Inflammatory macrophage treated with lipopolysaccharide for 1 hour (primary cell): ENCODE data around the gene NOS1.
"Not testable (repeated sequence)": the region's sequence is repeated elsewhere in the genome, so short reads cannot be mapped to it uniquely, and the experiment has no call there.

Source experiments
- DNase-seq, 2 donors: peaks; one replicate each; pipeline ENCODE4 v3.0.0-alpha.2; 2020 to 2022

Gene NOS1

DNA sequence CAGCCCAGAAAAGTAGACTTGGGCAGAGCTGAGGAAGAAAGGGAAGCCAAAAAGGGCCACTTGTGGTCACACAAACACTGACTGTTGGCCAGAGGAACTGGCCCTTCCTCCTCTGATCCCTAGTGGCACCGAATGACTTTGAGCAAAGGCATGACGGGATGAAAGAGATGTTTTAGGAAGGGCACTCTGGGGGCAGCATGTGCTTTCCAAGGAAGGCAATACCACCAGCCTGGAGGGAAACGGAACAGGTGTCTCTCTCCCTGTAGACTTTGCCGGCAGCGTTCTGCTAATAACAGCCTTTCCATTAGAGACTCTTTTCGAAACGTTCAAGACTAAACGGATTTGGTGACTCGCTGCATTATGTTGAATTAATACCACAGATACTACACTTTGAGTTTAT, 158.9 kb downstream of the NOS1 start:
- DNase-seq = no peak

DNA sequence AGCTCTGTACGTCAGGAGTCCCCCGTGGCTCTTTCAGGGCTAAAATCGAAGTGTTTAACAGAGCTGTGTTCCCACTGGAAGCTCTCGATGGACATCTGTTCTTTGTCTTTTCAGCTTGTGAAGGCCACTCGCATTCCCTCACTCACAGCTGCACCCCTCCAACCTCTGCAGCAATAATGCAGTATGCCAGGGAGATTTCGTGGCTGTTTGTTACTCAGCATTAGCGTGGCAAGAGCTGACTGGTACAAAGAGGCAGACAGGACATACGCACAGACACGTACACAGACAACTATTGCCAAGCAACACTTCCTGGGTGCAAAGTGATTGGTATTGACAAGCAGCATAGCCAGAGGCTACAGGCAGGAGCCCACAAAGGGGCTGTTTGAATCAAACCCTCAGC, 159.4 kb downstream of the NOS1 start:
- DNase-seq = no peak

DNA sequence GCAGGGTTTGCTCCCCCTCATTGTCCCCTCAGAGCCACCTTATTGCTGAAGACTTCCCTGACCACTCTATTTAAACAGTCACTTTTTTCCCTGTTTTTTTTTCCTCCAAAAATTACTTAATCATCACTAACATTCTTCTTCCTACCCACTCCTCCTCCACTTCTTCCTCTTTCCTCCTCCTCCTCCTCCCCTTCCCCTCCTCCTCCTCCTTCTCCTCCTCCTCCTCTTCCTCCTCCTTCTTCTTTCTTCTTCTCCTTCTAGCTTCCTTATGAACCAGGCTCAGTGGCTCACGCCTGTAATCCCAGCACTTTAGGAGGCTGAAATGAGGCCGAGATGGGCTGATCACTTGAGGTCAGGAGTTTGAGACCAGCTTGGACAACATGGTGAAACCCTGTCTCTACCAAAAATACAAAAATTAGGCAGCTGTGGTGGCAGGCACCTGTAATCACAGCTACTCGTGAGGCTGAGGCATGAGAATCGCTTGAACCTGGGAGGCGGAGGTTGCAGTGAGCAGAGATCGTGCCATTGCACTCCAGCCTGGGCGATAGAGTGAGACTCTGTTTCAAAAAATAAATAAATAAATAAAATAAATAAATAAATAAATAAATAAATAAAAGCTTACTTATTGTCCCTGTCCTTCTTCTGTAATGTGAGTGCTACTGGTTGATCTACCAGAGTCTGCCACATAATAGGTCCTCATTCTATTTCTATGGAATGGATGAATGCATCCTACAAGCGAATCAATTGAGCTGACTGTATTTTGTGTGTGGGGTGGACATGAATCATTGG, 161.3 kb downstream of the NOS1 start:
- DNase-seq = not testable (repeated sequence)

DNA sequence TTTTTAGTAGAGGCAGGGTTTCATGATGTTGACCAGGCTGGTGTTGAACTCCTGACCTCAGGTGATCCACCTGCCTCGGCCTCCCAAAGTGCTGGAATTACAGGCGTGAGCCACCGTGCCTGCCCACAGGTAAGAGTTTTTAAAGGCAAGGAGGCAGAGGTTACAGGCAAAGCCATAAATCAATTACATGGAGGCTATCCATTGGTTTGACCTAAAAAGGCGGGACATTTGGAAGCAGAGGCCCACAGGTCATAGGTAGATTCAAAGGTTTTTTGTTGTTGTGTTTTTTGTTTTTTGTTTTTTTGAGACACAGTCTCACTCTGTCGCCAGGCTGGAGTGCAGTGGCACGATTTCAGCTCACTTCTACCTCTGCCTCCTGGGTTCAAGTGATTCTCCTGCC, 165.1 kb downstream of the NOS1 start:
- not testable (repeated sequence) for DNase-seq

DNA sequence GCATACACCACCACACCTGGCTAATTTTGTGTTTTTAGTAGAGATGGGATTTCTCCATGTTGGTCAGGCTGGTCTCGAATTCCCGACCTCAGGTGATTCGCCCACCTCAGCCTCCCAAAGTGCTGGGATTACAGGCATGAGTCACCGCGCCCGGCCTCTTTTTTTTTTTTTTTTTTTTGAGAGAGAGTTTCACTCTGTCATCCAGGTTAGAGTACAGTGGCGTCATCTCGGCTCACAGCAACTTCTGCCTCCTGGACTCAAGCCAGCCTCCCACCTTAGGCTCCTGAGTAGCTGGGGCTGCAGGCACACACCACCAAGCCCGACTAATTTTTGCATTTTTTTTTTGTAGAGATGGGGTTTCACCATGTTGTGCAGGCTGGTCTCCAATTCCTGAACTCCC, 166.4 kb downstream of the NOS1 start:
- not testable (repeated sequence) for DNase-seq

DNA sequence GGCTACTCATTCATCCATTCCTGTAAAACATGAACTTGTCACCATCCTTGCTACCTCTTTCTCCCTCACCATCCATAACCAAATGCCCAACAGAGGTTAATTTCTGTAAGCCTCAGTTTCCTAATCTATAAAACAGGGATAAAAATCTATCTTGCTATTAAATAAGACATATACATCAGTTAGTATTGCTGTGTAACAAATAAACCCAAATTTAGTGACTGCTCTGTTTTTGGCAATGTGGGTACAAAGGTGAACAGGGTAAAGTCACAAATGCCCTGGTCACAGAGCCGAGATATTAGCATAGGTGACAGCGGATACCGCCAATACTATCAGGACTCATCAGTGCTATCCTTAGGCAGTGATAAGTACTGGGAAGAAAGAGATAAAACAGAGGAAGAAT, 167.5 kb downstream of the NOS1 start:
- no peak for DNase-seq

DNA sequence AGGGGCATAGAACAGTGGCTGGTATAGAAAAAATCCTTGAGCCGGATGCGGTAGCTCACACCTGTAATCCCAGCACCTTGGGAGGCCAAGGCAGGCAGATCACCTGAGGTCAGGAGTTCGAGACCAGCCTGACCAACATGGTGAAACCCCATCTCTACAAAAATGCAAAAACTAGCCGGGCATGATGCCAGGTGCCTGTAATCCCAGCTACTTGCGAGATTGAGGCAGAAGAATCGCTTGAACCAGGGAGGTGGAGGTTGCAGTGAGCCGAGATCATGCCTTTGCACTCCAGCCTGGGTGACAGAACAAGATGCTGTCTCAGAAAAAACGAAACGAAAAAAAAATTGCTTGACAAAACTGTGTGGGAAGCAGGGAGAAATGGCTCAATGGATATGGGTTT, 168.8 kb downstream of the NOS1 start:
- not testable (repeated sequence) for DNase-seq

DNA sequence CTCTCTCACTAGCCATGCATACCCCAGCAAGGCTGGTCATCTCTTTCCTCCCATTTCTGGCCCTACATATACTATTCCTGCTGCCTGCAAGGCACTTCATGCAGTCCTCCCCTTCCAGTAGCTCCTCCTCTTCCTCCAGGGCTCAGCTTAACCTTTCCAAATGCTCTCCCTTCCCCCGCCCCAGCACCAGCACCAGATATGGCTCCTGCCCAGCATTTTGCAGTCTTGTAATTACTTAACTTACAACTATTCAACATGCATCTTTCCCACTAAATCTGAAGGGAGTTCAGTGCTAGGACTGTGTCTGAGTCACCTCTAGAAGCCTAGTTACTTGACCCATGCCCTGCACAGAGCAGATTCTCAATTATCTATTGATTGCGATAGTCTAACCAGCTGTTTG, 169.4 kb downstream of the NOS1 start:
- DNase-seq = no peak

DNA sequence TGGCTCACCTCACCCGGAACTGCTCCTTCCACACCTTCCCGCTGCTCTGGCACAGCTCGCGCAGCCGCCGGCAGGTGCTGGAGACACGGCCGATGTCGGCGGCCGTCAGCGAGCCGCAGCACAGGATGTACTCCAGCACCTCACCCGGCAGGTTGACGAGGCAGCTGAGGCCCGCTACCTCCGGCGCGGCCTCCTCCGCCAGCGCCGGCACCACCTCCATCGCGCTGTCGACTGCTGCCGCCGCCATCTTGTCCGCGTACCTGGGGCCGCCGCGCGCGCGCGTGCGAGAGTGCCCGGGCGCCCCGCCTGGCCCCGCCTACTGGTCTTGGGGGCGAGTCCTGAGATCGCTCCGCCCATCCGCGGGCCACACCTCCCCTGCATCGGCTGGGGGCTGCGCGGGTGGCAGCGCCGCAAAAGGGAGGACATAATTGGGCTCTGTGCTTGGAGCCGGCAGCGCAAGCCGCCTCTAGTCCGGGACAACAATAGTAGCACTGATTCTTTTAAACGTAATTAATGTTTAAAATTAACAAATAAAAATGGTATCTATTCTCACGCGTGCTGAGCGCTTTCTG, 171.1 kb downstream of the NOS1 start, which contains the start of gene FBXO21:
TSS of gene FBXO21 (minus strand) at position 261 of the 572 bp plus-strand sequence. CDS start at position 247, 14 bp downstream.
- peak; percentile 68 to 86 for DNase-seq

DNA sequence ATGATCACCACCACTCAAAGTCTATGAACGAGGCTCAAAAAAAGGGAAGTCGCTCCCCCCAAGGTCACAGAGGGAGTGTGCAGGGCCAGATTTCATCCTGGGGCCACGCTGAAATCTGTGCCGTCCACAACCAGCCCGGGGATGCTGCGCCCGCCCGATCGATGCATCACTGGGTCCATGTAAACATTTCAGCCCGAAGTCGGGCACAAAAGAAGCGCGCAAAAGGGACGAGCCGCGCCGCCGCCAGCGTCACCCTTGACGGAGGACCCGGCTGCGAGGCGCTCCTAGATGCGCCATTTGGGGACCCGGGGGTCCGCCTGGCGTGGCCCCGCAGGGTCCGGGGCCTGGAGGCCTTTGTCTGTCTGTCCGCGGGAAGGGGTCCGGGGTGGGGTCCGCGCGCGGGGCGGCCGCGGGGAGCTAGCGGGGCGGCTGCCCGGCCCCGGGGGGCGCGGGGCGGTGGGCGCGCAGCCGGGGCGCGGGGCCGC, 171.7 kb downstream of the NOS1 start:
- DNase-seq = peak; percentile 3 to 7

DNA sequence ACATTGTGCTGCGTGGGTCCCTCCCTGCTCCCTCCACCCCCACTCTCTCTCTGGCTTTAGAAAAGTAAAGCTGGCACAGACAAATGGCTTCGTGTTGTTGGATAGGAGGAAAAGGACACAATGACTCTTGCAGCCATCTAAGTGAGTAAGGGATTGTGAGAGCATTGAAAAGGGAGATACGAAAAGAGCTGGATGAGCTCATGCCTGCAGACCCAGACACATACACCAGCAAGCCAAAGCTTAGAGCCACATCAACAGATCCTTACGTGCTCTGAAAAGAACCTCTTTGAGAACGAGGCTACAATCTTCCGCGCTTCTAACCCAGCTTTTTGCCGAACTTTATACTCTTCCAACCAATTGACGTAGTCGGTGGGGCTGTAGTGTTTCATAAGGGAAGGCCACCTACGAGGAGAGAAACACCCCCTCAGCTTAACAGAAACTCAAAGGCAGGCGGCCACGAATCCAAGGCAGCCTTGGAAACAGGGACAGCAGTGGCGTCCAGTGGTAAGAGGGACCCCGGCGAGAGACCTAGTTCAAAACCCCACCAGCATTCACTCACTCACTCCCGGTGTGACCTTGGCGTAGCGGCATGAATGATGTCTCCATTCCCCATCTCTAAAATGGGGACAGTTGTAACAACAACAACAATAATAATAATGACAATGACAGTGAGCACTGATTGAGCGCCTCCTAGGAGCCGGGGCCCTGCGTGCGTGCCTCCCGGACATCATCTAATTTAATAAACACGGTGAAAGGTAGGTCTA, 172.3 kb downstream of the NOS1 start:
- no peak for DNase-seq

DNA sequence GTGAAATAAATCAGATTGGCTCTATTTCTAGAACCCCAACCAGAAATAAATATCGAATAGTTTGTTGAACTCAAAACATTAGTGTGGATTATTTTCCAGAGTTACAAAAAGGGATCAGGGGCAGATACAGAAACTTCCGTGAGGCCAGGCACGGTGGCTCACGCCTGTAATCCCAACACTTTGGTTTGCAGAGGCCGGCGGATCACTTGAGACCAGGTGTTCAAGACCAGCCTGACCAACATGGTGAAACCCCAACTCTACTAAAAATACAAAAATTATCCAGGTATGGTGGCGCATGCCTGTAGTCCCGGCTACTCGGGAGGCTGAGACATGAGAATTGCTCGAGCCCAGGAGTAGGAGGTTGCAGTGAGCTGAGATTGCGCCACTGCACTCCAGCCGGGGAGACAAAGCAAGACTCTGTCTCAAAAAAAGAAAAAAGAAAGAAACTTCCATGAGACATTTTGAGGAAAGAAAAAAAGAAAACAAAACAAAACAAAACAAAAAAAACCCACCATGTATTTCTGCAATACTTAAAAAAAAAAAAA, 173.2 kb downstream of the NOS1 start:
- no peak for DNase-seq

DNA sequence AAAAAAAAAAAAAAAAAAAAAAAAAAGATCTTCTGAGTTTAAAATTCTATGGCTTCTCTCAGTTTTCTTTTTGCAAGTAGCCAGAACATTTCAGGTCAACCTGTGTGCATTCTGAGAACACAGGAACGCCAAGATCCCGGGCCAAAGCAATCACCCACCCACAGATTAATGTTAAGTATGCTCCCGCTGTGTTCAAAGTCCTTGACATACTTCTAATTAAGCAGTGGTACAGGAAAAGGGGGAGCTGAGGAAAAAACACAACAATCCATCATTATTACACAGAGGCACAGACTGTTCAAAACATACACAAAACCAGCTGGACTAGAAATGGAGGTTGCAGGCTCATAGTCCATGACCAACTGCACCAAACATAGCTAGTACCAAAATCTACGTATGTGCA, 174.0 kb downstream of the NOS1 start:
- DNase-seq = no peak

DNA sequence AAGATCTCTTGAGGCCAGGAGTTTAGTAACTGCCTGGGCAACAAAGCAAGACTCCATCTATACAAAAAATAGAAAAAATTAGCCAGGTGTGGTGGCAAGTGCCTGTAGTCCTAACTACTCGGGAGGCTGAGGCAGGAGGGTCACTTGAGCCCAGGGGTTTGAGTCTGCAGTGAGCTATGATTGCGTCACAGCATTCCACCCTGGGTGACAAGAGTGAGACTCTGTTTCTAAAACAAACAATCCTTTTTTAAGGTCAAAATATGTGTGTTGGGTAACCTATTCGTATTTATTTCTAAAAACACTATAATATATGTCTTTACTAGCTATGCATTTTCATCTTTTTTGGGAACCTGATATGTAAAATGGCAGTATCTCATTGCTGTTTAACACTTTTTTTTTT, 178.6 kb downstream of the NOS1 start:
- DNase-seq = no peak

DNA sequence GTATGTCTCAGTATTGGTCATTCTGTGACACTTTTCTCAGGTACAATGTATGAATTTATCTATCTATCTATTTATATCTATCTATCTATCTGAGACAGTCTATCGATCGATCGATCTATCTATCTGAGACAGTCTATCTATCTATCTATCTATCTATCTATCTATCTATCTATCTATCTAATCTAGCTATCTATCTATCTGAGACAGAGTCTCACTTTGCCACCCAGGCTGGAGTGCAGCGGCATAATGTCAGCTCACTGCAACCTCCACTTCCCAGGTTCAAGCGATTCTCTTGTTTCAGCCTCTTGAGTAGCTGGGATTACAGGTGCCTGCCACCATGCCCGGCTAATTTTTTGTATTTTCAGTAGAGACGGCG, 180.0 kb downstream of the NOS1 start:
- not testable (repeated sequence) for DNase-seq

DNA sequence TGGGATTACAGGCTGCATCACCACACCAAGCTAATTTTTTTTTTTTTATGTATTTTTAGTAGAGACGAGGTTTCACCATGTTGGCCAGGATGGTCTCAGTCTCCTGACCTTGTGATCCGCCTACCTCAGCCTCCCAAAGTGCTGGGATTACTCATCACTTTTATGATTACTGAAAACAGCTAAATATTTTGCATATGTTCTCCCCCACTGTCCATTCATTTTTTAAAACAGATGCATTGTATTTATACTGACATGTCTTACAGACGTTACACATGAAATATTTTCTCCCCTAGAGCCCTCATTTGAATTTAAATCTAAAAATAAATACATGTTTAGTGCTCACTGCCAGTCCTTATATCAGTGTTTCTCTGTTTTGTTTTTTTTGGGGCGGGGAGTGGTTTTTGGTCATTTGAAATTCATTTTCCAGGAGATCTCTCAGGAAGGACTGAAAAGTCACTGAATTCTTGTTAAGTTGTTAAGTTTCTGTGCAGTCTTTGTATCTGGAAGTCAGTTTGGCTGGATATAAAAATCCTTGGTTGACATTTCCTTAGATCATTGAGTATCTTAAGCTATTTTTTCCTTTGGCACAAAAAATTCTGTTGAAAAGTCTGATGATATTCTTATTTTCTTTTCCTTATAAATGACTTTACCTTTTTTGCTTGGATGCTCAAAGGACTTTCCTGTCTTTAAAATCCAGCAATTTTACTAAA, 180.5 kb downstream of the NOS1 start:
- no peak for DNase-seq

DNA sequence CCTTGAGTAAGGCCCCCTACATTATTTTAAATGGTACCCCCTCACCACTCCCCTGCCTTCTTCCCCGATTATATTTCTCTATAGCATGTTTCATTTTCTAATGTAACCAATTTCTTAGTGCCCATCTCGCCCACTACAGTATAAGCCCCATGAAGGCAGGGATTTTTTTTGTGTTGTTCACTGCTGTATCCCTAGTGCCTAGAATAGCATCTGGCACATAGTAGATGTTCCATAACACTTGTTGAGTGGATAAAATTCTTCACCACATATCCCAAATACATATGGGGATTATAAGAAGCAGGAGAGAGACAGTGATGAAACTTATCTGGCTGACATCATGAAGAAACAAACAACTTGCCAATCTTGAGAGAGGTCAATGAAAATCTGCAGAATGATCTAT, 182.7 kb downstream of the NOS1 start:
- DNase-seq = no peak

DNA sequence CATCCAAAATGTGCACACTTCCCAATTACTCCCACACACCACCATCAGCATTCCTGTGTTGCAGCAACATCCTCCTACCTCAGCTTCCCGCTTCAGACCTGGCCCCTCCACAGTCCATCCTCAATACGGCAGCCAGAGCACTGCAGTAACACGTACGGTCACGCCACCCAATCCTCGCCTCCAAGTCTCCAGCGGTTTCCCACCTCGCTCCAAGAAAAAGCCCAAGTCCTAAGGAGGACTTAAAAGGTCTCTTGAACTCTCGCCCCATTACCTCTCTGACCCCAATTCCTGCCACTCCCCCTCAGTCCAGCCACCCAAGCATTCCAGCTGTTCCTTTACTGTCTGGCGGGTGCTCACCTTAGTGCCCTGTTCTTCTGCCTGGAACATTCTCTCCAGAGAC, 183.1 kb downstream of the NOS1 start:
- no peak for DNase-seq

DNA sequence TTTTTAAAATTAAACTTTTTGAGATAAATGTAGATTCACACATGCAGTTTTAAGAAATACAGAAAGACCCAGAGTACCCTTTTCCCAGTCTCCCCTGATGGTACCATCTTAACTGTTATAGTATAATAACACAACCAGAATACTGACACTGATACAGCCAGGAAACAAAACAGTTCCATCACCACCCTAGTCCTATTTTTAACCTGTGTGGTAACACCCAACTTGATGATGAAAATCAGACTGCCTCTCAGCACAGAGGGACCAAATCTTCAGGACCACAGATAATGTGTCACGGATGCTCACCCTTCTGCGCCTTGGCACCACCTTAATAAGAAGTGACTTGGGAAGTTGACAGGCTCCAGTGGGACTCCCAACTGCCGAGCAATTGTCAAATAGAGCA, 189.3 kb downstream of the NOS1 start:
- no peak for DNase-seq

DNA sequence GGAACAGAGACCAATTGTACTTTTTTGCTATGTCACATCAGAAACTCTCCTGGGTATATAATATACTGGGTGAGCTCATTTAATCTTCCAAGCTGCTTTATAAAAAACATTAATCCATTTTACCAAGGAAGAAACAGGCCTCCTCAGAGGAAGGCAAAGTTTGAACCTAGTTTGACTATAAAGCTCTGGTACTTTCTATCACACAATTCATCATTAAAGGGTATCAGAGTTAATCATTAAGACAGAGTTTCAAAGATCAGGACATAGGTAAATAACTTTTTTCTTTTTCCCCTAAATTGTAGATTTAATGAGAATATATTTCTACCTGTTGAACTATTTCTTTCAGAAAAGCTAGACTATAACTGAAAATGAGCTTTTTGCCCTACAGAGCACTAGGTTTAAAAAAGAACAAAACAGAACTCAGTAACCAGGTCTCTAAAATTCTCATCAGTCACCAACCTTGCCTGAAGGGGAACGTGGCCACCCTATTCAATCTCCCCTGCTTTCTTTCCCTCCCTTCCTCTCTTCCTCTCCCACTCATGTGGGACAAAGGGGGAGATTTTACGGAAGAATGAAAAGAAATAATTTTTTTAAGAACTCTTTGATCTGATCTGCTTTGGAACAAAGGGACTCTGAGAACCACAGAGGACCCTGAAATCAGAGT, 189.8 kb downstream of the NOS1 start:
- DNase-seq = no peak

DNA sequence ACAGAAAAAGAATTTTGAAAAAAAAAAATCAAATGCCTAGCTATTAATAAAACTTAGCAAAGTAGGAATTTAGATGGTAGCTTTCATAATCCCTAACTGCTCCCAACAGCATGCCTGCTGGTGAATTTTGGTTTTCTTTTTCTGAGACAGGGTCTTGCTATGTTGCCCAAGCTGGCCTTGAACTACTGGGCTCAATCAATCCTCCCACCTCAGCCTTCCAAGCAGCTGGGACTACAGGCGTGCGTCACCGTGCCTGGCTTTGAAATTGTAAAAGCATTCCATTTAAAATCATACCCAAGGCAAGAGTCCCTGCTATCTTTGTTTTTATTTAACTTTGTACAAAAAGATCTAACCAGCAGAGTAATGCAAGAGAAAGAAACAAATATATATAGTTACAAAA, 191.9 kb downstream of the NOS1 start:
- no peak for DNase-seq

DNA sequence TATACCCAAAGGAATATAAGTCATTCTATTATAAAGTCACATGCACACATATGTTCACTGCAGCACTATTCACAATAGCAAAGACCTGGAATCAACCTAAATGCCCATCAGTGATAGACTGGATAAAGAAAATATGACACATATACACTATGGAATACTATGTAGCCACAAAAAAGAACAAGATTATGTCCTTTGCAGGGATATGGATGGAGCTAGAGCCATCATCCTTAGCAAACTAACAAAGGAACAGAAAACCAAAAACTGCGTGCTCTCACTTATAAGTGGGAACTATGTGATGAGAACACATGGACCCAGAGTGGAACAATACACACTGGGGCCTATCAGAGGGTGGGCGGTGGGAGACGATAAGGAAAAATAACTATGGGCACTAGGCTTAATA, 192.4 kb downstream of the NOS1 start:
- no peak for DNase-seq
